NCI-H146 treated with DMSO at 0.1 percent for 48 hours (cell line): ENCODE results near the gene PRDM11.

ENCODE experiments used
- DNase-seq: peaks from one replicate; lab custom pipeline; 2025; ENCODE audit not compliant: unreplicated experiment; lab: John Stamatoyannopoulos, UW

The PRDM11 gene

GRCh38 chr11:45209000-45209879, 62.8 kb downstream of the PRDM11 start:
- no peak for DNase-seq

DNA sequence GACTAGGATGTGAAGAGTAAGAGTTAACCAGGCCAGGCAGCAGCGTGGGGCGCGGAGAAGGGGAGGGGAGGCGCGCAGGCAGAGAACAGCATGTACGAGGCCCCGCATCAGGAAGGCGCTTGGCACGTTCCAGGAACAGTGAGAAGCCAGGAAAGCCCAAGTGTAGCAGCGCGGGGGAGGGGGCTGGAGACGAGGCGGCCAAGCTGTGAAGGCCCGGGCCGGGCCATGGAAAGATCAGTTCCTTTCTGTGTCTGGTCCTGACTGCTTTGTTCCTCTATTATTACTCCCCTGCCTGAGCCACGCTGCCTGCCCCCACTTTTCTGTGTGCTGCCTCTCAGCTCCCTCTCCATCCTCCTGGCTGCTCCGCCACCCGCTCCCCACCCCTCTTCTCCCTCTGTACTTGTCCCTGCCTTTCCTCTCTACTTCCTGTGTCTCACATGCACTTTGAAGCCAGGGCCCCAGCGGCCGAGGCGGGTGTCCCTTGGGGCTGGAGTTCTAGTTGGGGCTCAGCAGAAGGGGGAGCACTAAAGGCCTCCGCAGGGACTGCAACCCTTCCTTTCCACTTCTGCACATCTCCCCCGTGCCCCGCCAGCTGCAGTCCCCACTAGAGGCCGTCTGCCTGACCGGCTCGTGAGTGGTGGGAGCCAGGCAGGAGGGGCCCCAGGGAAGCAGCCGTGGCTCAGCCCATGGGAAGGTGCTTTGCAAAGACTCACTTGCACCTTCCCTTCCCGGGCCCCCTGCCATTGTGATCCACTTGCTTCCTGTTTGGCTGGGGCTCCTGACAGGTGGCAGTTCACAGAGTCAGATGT, 63.7 kb downstream of the PRDM11 start:
- no peak for DNase-seq

DNA sequence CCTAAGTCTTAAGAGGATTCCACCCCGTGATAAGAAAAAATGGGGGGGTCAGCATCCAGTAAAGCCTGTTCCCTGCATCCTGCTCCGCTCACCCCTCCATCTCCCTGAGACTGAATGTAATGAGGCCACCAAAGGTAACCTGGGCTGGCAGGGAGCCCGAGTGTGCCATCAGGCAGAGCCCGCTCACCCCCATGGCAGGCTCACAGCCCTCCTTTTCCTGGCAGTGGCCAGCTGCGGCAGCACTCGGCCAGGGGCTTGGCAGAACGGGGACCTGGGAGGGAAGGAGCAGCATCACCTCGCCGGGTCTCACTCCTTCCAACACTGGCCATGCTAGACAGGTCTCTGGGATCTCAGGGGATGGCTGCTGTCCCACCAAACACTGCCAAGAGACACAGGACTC, 64.4 kb downstream of the PRDM11 start:
- no peak for DNase-seq

DNA sequence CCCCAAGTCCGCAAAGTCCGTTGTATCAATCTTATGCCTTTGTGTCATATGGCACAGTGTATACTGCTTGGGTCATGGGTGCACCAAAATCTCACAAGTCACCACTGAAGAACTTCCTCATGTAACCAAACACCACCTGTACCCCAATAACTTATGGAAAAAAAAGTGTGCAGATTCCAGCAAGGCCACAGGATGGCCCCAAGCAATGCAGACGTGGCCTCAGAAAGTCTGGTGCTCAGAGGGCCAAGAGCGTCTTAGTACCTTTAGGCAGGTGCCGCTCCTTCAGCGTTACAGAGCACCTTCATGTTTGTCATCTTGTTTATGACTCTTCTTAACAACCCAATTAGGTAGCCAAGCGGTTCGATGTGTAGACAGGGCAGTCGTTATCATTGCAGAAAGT, 65.3 kb downstream of the PRDM11 start:
- DNase-seq: no peak

GRCh38 chr11:45212566-45213315, 66.3 kb downstream of the PRDM11 start:
- DNase-seq: no peak

- no peak for DNase-seq
These were observed 66.9 kb downstream of the PRDM11 start for GRCh38 chr11:45213316-45213665.

- DNase-seq: no peak
These were observed 67.3 kb downstream of the PRDM11 start for GRCh38 chr11:45213717-45214116.

GRCh38 chr11:45215098-45215865, 68.8 kb downstream of the PRDM11 start:
- no peak for DNase-seq

DNA sequence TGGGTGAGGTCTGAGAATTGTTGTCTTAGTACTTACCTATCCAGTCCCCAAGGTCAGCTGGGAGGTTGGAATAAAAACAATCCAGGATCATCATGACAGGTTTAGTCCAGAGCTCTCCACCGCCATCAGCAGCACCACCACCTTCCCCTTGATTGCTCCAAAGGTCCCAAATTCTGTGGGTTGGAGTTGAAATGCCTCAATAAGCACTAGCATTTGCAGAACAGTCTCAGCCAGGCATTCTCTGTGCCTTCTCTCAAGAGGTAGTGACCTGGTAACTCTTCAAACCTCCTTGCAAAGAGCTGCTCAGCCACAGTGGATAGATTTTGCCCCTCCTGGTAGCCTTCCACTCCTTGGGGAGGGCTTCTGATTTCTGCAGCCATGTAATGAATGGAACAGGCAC, 69.6 kb downstream of the PRDM11 start:
- no peak for DNase-seq

DNA sequence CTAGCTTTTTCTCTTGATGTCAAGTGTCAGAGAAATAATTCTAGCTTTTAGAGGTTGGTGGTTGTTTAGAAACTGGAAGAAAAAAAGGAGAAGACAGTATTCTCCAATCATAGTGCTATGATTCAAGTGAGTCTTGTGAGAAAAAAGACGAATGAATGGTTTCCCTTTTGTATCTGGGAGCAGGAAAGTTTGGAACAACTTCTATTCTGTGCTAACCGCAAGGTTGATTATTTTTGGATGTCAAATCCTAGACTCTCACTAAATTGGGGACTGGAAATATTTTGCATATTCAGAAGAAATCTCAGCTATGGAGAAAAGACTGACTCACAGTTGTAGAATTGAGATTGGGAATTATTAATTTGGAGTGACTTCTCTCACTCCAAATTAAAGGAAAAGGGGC, 70.5 kb downstream of the PRDM11 start:
- no peak for DNase-seq

GRCh38 chr11:45217991-45218390, 71.6 kb downstream of the PRDM11 start:
- DNase-seq: no peak

GRCh38 chr11:45218705-45219104, 72.3 kb downstream of the PRDM11 start:
- DNase-seq: no peak

DNA sequence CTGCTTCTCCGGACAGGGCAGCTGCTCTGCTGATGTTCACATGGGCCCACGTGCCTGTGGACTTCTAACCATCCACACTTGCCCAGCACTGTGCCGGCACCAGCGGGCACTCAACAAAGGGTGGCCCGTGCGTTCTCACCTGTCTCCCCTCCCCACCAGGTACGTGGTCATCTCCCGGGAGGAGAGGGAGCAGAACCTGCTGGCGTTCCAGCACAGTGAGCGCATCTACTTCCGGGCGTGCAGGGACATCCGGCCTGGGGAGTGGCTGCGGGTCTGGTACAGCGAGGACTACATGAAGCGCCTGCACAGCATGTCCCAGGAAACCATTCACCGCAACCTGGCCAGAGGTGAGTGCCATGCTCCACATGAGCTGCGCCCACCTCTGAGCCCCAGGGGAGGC, 73.0 kb downstream of the PRDM11 start:
- DNase-seq: no peak

DNA sequence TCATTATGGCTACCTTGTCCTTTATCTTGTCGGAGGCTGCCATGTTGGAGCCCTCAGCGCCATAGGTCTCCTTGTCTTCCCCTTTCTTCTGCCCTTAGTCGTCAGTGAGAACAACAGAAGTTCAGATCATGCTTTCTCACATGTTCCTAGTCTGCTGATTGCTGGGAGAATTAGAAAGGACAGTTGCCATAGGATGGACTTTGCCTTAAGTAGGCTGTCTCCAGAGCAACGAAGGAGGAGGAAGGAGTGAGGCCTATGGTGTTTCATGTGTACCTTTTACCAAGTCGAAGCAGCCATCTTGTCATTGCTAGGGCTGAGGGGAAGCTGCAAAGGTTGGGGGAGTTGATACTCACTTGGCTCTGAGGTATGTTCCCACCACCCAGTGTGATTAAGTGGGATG, 77.1 kb downstream of the PRDM11 start:
- no peak for DNase-seq

- DNase-seq: no peak
These were observed 78.3 kb downstream of the PRDM11 start for GRCh38 chr11:45224766-45225165.

DNA sequence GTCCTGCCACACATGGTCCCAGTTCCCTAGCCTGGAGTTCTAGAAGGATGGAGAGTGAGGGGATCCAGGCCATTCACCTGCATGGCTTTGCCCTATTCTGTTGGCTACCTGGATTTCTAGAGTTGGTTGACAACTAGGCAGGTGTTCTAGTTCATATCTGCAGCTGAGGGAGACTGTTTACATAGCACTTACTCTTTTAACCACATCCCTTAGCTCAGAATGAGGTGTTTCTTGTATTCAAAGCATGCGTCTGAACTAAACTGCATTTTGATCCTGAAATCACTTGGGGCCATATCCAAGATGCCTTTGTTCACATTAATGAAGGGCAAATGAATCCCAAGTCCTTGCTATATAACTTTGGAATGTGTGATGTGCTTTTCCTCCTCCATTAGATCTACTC, 78.8 kb downstream of the PRDM11 start:
- DNase-seq: no peak

DNA sequence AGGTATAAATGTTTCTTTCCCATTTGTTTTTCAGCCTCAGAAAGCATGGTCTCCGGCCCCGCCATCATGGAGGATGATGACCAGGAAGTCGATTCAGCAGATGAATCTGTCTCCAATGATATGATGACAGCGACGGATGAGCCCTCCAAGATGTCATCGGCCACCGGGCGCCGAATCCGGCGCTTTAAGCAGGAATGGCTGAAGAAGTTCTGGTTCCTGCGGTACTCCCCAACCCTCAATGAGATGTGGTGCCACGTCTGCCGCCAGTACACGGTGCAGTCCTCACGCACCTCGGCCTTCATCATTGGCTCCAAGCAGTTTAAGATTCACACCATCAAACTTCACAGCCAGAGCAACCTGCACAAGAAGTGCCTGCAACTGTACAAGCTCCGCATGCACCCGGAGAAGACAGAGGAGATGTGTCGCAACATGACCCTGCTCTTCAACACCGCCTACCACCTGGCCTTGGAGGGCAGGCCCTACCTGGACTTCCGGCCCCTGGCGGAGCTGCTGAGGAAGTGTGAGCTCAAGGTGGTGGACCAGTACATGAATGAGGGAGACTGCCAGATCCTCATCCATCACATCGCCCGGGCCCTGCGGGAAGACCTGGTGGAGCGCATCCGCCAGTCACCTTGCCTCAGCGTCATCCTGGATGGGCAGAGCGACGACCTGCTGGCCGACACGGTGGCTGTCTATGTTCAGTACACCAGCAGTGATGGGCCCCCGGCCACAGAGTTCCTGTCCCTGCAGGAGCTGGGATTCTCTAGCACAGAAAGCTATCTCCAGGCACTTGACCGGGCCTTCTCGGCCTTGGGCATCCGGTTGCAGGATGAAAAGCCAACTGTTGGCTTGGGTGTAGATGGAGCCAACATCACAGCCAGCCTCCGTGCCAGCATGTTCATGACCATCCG, 79.8 kb downstream of the PRDM11 start:
- DNase-seq: no peak

DNA sequence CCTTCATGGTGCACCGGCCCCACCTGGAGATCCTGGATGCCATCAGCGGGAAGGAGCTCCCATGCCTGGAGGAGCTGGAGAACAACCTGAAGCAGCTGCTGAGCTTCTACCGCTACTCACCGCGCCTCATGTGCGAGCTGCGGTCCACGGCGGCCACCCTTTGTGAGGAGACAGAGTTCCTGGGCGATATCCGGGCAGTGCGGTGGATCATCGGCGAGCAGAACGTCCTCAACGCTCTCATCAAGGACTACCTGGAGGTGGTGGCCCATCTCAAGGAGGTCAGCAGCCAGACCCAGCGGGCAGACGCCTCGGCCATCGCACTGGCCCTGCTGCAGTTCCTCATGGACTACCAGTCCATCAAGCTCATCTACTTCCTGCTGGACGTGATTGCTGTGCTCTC, 80.5 kb downstream of the PRDM11 start:
- no peak for DNase-seq

GRCh38 chr11:45227836-45228235, 81.4 kb downstream of the PRDM11 start:
- no peak for DNase-seq
